Posterior cingulate gyrus (tissue), 11 donors: Measurements from ENCODE around the gene SHISA3.

Experiments
- DNase-seq, 10 donors: peaks; one replicate each; pipeline versions ENCODE4 v3.0.0 to v3.0.0-alpha.2; 2020 to 2021; ENCODE audit warnings: mixed read lengths in 3 of 10
- intact Hi-C: fragments of 100-400 bp; cut with DNase I; formaldehyde crosslinking; loops from one replicate; pipeline ENCODE4 v1.15.1; 2023

The SHISA3 gene

GRCh38 chr4:42390622-42391354 is 6.5 kb upstream of the SHISA3 start:
- intact Hi-C loops = no loop called here
- DNase-seq = no peak

GRCh38 chr4:42391355-42391664 is 6.0 kb upstream of the SHISA3 start:
- intact Hi-C loops = no loop called here
- no peak for DNase-seq

- intact Hi-C loops = no loop called here
These were observed 5.3 kb upstream of the SHISA3 start for GRCh38 chr4:42391981-42392380.

GRCh38 chr4:42392436-42392835 is 4.9 kb upstream of the SHISA3 start:
- no peak for DNase-seq
- intact Hi-C loops = no loop called here

More at GRCh38 chr4:42391981-42392380, 5.3 kb upstream of the SHISA3 start:
- DNase-seq = no peak

GRCh38 chr4:42395595-42395994 is 1.7 kb upstream of the SHISA3 start:
- no peak for DNase-seq
- intact Hi-C loops = no loop called here

- intact Hi-C loops = no loop called here
- no peak for DNase-seq
These were observed 932 bp upstream of the SHISA3 start for GRCh38 chr4:42396361-42396751.

GRCh38 chr4:42397635-42398170 is 415 bp downstream of the SHISA3 start:
- DNase-seq = peak in 5 of 10 donors; percentile 7 to 83 (median 68)
- intact Hi-C loops = no loop called here

GRCh38 chr4:42398171-42398870 is 1.0 kb downstream of the SHISA3 start:
- intact Hi-C loops = no loop called here
- peak in 5 of 10 donors; percentile 7 to 77 (median 68) for DNase-seq

GRCh38 chr4:42398871-42399331 is 1.6 kb downstream of the SHISA3 start:
- intact Hi-C loops = no loop called here
- DNase-seq = no peak

- peak in 1 of 10 donors; percentile 51 for DNase-seq
- intact Hi-C loops = no loop called here
These were observed 2.1 kb downstream of the SHISA3 start for GRCh38 chr4:42399393-42399792.

GRCh38 chr4:42401171-42401570 is 3.9 kb downstream of the SHISA3 start:
- intact Hi-C loops = no loop called here
- peak in 1 of 10 donors; percentile 86 for DNase-seq

- intact Hi-C loops = no loop called here
- DNase-seq = no peak
These were observed 6.7 kb downstream of the SHISA3 start for GRCh38 chr4:42404001-42404400.

- intact Hi-C loops = no loop called here
- DNase-seq = no peak
These were observed 13.2 kb downstream of the SHISA3 start for GRCh38 chr4:42410446-42410845.

- intact Hi-C loops = no loop called here
- DNase-seq = no peak
These were observed 14.5 kb downstream of the SHISA3 start for GRCh38 chr4:42411803-42412202.

- intact Hi-C loops = no loop called here
- no peak for DNase-seq
These were observed 15.0 kb downstream of the SHISA3 start for GRCh38 chr4:42412251-42412650.

GRCh38 chr4:42415281-42415680 is 18.0 kb downstream of the SHISA3 start:
- no peak for DNase-seq
- intact Hi-C loops = no loop called here

GRCh38 chr4:42416017-42416416 is 18.7 kb downstream of the SHISA3 start:
- no peak for DNase-seq
- intact Hi-C loops = no loop called here

- intact Hi-C loops = no loop called here
- DNase-seq = no peak
These were observed 20.3 kb downstream of the SHISA3 start for GRCh38 chr4:42417550-42417949.

GRCh38 chr4:42420140-42420539 is 22.9 kb downstream of the SHISA3 start:
- intact Hi-C loops = no loop called here
- no peak for DNase-seq

GRCh38 chr4:42425146-42426065 is 28.1 kb downstream of the SHISA3 start:
- intact Hi-C loops = no loop called here
- DNase-seq = peak in 2 of 10 donors; percentile 16 to 75

- intact Hi-C loops = no loop called here
- DNase-seq = no peak
These were observed 30.7 kb downstream of the SHISA3 start for GRCh38 chr4:42428036-42428435.
